Breast epithelium (tissue), 3 donors: ENCODE results near the gene AKR1E2.

Source experiments
- POLR2A ChIP-seq: fragments of 450-650 bp; IDR thresholded peaks from one replicate; pipeline ENCODE4 v1.6.1; 2016; ENCODE audit warnings: antibody characterized with exemption, mild to moderate bottlenecking, moderate library complexity
- POLR2AphosphoS5 ChIP-seq, 3 donors: sonication (generic); formaldehyde crosslinking; IDR thresholded peaks; one replicate each; pipeline ENCODE4 v1.6.1; 2017; ENCODE audit warnings: antibody characterized with exemption in 3 of 3
- TF ChIP-seq, protein P1 (sequence below), 3 donors: fragments of 450-650 bp; IDR thresholded peaks; one replicate each; pipeline ENCODE4 v1.5.1; 2016 to 2017; ENCODE audit warnings: antibody characterized with exemption in 3 of 3, mild to moderate bottlenecking in 3 of 3, moderate library complexity in 3 of 3

DNA sequence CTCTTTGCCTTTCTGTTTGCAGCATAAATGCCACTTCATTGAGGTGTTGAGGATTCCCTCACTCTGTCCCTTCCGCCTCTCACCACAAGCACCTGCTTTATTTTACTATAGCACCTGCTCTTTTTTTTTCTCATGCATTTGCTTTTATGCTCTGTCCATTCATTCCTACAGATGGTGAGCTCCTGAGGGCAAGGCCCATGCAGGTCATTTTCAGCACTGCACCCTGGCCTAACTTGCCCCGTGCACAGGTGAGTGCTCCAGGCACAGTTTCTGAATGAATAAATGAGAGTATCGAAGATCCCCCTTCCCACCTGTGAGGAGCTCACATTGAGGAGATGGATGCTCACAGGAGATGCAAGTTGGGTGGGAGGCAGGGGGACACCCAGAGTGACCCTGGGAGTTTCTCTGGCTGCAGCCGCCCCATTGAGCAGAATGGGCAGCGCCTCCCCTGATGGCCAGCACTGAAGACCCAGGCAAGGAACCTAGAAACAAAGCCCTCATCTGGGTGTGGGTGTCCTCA lies 1.2 kb upstream of the AKR1E2 start:
- TF ChIP-seq, protein P1, sequence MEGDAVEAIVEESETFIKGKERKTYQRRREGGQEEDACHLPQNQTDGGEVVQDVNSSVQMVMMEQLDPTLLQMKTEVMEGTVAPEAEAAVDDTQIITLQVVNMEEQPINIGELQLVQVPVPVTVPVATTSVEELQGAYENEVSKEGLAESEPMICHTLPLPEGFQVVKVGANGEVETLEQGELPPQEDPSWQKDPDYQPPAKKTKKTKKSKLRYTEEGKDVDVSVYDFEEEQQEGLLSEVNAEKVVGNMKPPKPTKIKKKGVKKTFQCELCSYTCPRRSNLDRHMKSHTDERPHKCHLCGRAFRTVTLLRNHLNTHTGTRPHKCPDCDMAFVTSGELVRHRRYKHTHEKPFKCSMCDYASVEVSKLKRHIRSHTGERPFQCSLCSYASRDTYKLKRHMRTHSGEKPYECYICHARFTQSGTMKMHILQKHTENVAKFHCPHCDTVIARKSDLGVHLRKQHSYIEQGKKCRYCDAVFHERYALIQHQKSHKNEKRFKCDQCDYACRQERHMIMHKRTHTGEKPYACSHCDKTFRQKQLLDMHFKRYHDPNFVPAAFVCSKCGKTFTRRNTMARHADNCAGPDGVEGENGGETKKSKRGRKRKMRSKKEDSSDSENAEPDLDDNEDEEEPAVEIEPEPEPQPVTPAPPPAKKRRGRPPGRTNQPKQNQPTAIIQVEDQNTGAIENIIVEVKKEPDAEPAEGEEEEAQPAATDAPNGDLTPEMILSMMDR (IDR thresholded peaks at IDR 0.05), result no peak
- no peak for TF ChIP-seq POLR2AphosphoS5 (IDR thresholded peaks at IDR 0.05)
- no peak for TF ChIP-seq POLR2A
